Ectodermal cell (in vitro differentiated cells): ENCODE data around the gene P2RX3. TPM values are rescaled to one million over a fixed set of nuclear protein-coding genes. Genes with fewer than 3 reads are reported as not detected.
"Not testable (repeated sequence)": the region's sequence is repeated elsewhere in the genome, so short reads cannot be mapped to it uniquely, and the experiment has no call there.

Experiments used
- H3K27ac ChIP-seq: 2 replicates; pipeline ENCODE4 v1.7.0; 2013; ENCODE audit warnings: mild to moderate bottlenecking, low read depth, low read length; ENCODE audit not compliant: insufficient read depth, poor library complexity, severe bottlenecking
- H3K27me3 ChIP-seq: 2 replicates; pipeline ENCODE4 v1.7.0; 2013; ENCODE audit warnings: mild to moderate bottlenecking, low read length; ENCODE audit not compliant: insufficient read depth, control insufficient read depth, poor library complexity, severe bottlenecking
- H3K36me3 ChIP-seq: one replicate; pipeline ENCODE4 v1.7.0; 2013; ENCODE audit warnings: low read length; ENCODE audit not compliant: control insufficient read depth, insufficient read depth
- H3K4me1 ChIP-seq: one replicate; pipeline ENCODE4 v1.7.0; 2013; ENCODE audit warnings: low read length; ENCODE audit not compliant: control insufficient read depth, insufficient read depth
- H3K4me3 ChIP-seq: 2 replicates; pipeline ENCODE4 v1.7.0; 2013; ENCODE audit warnings: low read depth, low read length, control low read depth; ENCODE audit not compliant: insufficient read depth
- H3K9me3 ChIP-seq: 2 replicates; pipeline ENCODE4 v1.7.0; 2013; ENCODE audit warnings: mild to moderate bottlenecking, low read length, moderate library complexity; ENCODE audit not compliant: control insufficient read depth
- WGBS, 2 experiments: methylation state at CpG; one replicate each; pipeline ENCODE4 v1.1.7; 2013; ENCODE audit warnings: missing lambda C conversion rate in 2 of 2; 5-methylcytosine and 5-hydroxymethylcytosine counted together
- polyA plus RNA-seq, 4 experiments: library from polyadenylated mRNA; stranded (reverse); fragments of 50-300 nt; gene quantifications; one replicate each; pipeline ENCODE4 v1.2.3, GENCODE V29; 2013

P2RX3 gene
- 2.6 TPM for polyA plus RNA-seq (2013, experiment 1 of 4)
- polyA plus RNA-seq (2013, experiment 2 of 4) = 2.0 TPM
- 5.0 TPM for polyA plus RNA-seq (2013, experiment 3 of 4)
- polyA plus RNA-seq (2013, experiment 4 of 4) = 7.1 TPM

DNA sequence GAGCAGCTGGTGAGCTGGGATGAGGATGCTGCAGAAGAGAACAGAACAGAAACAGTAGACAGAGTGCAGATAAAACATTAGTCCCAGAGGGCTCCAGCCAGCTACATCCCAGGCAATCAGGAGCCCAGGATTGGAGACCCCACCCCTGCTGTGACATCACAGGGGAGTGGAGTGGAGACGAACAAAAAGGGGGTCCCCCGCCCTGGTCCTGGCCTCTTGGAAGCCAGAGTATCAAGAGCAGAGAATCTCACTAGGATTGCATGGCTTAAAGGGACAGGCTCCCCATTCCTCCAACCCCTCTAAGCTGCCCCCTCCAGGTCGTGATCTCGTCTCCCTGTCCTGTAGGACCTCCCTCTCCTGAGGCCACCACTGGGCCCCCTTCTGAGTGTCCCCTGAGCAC, at the start of gene P2RX3:
Gene P2RX3 (plus strand): TSS at position 211 of the 400 bp plus-strand sequence. CDS start 199 bp downstream, outside the sequence.
- no peaks in the 10 kb centered on the region for H3K27me3 ChIP-seq
- H3K9me3 ChIP-seq = no peaks in the 10 kb centered on the region
- peaks cover 6% of the 10 kb centered on the region for H3K36me3 ChIP-seq
- 58 to 62% methylated on average over 4 of the region's 4 CpGs for WGBS, 2 experiments
- H3K4me3 ChIP-seq = no peak within 1 kb of the TSS
- H3K27ac ChIP-seq = no peak within 1 kb of the TSS
- H3K4me1 ChIP-seq = peaks cover 32% of the 10 kb centered on the region

DNA sequence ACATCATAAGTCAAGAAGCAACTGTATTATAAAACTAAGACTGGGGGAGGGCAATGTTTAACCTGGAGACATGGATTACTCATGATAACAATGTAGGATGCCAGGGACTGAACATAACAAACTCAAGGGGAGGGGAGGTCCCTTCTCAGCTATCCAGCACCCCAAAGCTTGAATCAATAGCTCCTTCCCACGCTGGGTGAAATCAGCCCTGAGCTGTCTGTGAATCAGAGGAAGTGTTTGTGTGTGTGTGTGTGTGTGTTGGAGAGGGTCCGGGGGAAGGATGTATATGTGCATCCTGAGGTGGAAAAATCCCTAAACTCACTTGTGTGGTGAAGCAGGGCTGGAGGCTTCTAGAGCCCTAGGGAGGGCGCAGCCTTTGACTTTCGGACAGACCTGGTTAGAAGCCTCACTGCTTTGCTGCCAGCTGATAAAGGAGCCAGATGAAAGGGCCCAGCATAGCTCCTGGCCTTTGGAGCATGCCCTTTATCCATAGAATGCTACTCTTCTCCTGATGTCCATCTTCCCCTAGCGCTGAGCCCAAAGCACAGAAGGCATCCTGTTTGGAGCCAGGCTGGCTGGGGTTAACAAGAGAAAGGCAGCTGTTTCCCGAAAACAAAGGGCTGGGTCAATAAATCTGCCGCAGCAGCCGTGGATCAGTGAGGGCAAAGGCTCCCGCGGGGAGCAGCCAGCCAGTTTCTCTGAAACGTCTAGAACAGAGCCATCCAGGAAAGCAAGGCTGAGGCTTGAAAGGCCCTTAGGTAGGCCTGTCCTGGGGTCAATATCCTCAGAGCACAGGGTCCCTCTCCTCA, 49.2 kb upstream of the P2RX3 start:
- H3K27me3 ChIP-seq = no peaks in the 10 kb centered on the region
- H3K36me3 ChIP-seq = no peaks in the 10 kb centered on the region
- 31 to 32% methylated on average over 11 of the region's 11 CpGs for WGBS, 2 experiments
- peak overlapping the region; percentile 75 for H3K27ac ChIP-seq
- H3K4me3 ChIP-seq = no peak overlapping the region
- H3K4me1 ChIP-seq = peaks cover 14% of the 10 kb centered on the region
- H3K9me3 ChIP-seq = no peaks in the 10 kb centered on the region

DNA sequence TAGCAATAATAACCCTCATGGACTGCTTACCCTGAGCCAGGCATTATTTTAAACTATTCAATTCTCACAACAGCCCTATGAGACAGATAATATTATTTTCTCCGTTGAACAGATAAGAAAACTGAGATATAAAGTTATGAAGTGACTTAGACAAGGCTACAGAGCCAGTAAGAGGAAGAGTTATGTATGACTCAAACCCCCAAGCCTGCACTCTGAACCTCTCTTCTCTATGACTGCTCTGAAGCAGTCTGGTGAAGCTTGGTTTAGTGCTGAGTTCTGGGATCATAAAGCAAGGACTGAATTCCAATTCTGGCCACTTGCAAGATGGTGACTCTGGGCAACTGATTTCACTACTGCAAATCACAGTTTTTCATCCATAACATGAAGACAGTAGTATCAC, 47.9 kb upstream of the P2RX3 start:
- Histone ChIP-seq H3K27ac (no peak overlapping the region), H3K36me3 (no peaks in the 10 kb centered on the region), H3K9me3 (no peaks in the 10 kb centered on the region), H3K27me3 (no peaks in the 10 kb centered on the region), H3K4me3 (no peak overlapping the region), H3K4me1 (peaks cover 19% of the 10 kb centered on the region)
- WGBS, 2 experiments = 86 to 100% methylated on average over 1 of the region's 1 CpG

DNA sequence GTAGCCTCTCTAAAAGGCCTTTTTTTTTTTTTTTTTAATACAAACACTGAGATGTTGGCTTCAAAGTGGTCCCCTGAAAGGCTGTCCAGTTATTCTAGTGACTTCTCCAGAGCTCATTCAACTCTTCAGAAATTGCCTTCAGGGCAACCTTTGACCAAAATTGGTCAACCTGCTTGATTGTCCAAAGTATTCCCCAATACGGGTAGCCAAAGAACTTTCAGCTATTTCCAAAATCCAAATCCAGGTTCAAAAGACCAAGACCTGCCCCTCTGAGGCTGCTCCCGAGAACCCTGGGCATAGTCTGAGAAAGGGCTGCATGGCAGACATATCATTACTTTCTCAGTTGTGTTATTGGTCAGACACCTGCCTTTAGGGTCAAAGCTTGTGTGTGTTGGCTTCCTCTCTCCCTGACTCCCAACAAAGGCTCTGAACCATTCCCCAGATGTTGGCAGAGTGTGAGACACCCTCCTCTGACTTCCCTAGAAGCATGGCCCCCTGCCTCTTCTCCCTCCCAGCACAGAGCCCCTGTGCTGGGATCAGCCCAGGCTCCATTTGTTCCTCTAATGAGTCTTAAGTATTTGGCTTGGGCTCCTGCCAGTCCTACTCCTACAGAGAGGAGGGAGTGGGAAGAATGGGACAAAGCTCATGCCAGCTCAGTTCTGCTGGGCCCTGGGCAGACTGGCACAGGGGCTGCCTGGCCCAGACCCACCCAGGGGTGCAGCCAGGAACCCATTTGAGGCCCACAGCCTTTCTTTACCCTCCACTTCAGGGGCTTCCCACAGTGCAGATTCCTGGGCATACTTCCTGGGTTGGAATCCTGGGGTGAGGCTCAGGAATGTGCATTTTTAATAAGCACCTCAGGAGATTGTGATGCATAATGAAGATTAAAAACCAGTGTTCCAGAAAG, 43.7 kb upstream of the P2RX3 start:
- peaks cover 10% of the 10 kb centered on the region for H3K4me1 ChIP-seq
- WGBS, 2 experiments = 90 to 92% methylated on average over 2 of the region's 2 CpGs
- no peaks in the 10 kb centered on the region for H3K9me3 ChIP-seq
- H3K27me3 ChIP-seq = no peaks in the 10 kb centered on the region
- no peak overlapping the region for H3K4me3 ChIP-seq
- H3K36me3 ChIP-seq = peaks cover 12% of the 10 kb centered on the region
- H3K27ac ChIP-seq = no peak overlapping the region

DNA sequence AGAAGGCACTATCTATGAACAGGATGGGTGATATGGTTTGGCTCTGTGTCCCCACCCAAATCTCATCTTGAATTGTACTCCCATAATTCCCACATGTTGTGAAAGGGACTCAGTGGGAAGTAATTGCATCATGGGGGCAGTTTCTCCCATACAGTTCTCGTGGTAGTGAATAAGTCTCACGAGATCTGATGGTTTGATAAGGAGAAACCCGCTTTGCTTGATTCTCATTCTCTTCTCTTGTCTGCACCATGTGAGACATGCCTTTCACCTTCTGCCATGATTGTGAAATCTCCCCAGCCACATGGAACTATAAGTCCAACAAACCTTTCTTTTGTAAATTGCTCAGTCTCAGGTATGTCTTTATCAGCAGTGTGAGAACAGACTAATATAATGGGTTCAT, 41.9 kb upstream of the P2RX3 start:
- peaks cover 29% of the 10 kb centered on the region for H3K36me3 ChIP-seq
- not testable (repeated sequence) for H3K4me3 ChIP-seq, H3K4me1 ChIP-seq, H3K27me3 ChIP-seq, H3K27ac ChIP-seq, H3K9me3 ChIP-seq
- 93 to 98% methylated on average over 3 of the region's 3 CpGs for WGBS, 2 experiments

DNA sequence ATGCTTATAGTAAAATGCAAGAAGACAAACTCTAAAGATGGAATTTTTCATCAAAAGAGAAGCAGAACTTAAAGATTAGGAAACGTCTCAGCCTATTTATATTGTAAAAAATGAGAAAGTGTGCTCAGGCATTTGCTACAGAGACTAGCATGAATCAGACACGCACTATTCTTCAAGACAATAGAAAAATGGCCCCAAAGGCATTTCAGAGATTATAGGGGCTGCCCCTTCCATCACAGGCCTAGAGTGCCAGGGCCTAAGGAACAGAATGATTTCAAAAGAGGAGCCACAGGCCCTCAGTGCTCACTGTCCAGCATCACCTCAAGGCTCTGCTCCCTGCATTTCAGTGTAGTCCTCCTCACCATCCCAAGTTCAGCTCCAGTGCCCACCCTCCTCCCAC, 40.9 kb upstream of the P2RX3 start:
- WGBS, 2 experiments = 93 to 100% methylated on average over 2 of the region's 2 CpGs
- Histone ChIP-seq H3K36me3 (peaks cover 39% of the 10 kb centered on the region), H3K27me3 (no peaks in the 10 kb centered on the region), H3K9me3 (no peaks in the 10 kb centered on the region), H3K4me1 (peaks cover 5% of the 10 kb centered on the region), H3K4me3 (no peak overlapping the region), H3K27ac (no peak overlapping the region)

DNA sequence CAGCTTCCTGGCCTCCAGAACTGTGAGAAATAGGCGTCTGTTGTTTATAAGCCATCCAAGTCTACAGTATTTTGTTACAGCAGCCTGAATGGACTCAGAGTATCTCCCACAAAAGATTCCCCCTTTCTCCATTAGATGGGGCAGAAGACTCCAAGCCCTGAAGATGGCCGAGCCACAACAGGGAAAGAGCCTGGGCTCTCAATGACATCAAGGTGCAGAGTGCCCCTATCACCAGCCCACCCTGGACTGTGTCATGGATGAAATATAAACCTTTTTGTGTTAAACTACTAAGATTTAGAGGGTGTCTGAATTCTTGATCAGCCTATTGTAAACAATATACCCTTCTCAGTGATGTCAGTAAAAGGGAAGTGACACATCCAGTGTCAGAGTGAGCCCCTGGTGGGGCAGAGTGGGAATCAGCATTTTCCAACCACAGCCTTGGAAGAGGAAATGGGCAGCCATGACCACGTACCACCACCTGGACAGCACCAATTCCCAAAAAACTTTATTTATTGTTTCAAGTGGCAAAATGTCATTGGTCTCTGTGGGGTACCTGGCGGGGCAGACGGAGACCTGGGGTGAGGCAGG, 38.9 kb upstream of the P2RX3 start:
- WGBS, 2 experiments = 99 to 100% methylated on average over 3 to 5 of the region's 5 CpGs
- Histone ChIP-seq H3K36me3 (peaks cover 53% of the 10 kb centered on the region), H3K9me3 (no peaks in the 10 kb centered on the region), H3K27ac (no peak overlapping the region), H3K4me1 (peaks cover 5% of the 10 kb centered on the region), H3K27me3 (no peaks in the 10 kb centered on the region), H3K4me3 (no peak overlapping the region)

DNA sequence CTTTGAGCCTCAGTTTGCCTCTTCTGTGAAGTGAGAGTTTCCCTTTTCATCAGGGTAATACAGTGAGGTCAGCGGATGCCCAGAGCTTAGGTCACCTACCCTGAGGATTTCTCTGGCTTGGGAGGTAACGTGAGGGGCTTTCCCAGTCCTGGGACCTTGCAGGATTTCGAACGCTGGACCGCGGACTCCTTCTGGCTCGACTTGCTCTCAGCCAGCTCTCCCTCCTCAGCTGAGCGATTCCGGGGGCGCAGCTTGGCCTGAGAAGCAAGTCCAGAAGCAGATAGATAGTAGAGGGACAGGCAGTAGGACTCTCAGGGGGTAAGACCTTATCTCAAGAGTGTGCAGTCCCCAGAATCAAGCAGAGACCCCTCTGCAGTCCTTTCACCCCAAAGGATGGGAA, 37.4 kb upstream of the P2RX3 start:
- 98% methylated on average over 10 of the region's 10 CpGs for WGBS, 2 experiments
- H3K27ac ChIP-seq = no peak overlapping the region
- H3K4me3 ChIP-seq = no peak overlapping the region
- no peaks in the 10 kb centered on the region for H3K4me1 ChIP-seq
- H3K27me3 ChIP-seq = no peaks in the 10 kb centered on the region
- H3K9me3 ChIP-seq = no peaks in the 10 kb centered on the region
- H3K36me3 ChIP-seq = peaks cover 62% of the 10 kb centered on the region

DNA sequence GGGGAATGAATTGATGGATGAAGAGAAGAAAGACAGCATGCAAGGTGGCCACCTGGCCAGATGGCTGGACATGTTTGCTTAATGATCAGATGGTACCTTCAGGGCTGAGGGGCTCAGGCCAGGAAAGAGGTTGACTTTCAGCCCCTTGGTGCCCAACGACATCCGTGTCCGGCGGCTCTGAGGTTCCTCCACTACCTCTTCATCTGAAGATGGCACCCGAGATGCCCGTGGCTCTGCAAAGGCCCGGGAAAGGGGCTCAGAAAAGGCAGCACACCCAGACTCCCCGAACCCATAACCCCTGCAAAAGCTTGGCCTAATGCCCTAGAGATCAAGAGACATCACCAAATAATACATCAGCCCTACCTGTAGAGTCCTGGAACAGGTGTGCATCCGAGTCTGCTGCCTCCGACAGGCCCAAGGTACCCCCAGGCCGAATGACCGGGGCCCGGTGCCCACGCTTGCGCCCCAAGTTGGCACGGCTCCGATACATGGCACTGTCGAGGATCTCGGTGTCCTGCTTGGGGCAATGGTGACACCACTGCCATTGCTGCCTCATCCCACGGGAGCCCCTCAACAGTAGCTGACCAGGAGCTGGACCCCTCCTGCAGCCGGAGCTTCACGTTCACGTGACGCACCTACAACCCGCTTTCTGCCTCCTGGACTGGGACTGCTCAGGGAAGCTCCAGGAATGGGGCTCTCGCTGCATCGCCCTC, 36.3 kb upstream of the P2RX3 start:
- 95 to 96% methylated on average over 27 of the region's 27 CpGs for WGBS, 2 experiments
- H3K4me3 ChIP-seq = no peak overlapping the region
- no peaks in the 10 kb centered on the region for H3K4me1 ChIP-seq
- peaks cover 62% of the 10 kb centered on the region for H3K36me3 ChIP-seq
- H3K9me3 ChIP-seq = no peaks in the 10 kb centered on the region
- H3K27me3 ChIP-seq = no peaks in the 10 kb centered on the region
- H3K27ac ChIP-seq = no peak overlapping the region
